Measurements from ENCODE around the gene SPDYC.

SPDYC gene, protein sequence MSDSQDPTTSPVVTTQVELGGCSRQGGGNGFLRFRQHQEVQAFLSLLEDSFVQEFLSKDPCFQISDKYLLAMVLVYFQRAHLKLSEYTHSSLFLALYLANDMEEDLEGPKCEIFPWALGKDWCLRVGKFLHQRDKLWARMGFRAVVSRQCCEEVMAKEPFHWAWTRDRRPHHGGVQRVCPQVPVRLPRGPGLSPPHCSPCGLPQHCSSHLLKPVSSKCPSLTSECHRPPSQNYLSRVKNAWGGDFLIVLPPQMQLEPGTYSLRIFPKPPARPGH

DNA sequence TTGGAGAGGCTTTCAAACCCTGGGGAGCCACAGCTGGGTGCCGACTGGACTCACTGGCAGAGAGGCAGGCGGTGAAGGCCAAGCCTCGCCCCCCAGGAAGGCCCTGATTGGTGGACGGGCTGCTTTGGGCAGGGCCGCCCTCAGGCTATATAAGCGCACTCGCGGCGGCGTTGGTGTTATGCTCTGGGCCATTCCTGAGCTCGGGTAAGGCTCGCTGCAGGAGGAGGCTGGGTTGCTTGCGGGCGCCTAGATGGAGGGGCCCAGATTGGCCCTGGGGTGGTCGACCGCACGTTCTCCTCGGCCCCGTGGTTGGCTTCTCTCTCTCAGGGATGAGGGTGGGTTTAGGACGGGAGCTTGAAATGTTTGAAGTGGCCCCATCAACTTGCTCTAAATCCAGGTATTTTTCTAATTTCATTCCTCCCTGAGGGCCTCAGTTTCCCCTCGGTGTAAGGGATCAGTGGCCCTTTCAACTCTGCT is at the start of gene SPDYC:
TSS of gene SPDYC (plus strand) at position 176 of the 477 bp plus-strand sequence. CDS start 1,125 bp downstream, outside the sequence.
- DNase-seq = no peak

GRCh38 chr11:65120831-65121230 is 49.2 kb upstream of the SPDYC start:
- no peak for DNase-seq

GRCh38 chr11:65121447-65121864 is 48.6 kb upstream of the SPDYC start:
- DNase-seq = no peak

GRCh38 chr11:65121865-65122696 is 48.0 kb upstream of the SPDYC start, which contains the start of the genes FAU and MRPL49:
Gene FAU (minus strand): TSS chr11:65122134. CDS start chr11:65121813, 321 bp downstream.
Gene MRPL49 (plus strand): TSS chr11:65122321. CDS start chr11:65122347, 26 bp downstream.
- peak; percentile 93 for DNase-seq

DNA sequence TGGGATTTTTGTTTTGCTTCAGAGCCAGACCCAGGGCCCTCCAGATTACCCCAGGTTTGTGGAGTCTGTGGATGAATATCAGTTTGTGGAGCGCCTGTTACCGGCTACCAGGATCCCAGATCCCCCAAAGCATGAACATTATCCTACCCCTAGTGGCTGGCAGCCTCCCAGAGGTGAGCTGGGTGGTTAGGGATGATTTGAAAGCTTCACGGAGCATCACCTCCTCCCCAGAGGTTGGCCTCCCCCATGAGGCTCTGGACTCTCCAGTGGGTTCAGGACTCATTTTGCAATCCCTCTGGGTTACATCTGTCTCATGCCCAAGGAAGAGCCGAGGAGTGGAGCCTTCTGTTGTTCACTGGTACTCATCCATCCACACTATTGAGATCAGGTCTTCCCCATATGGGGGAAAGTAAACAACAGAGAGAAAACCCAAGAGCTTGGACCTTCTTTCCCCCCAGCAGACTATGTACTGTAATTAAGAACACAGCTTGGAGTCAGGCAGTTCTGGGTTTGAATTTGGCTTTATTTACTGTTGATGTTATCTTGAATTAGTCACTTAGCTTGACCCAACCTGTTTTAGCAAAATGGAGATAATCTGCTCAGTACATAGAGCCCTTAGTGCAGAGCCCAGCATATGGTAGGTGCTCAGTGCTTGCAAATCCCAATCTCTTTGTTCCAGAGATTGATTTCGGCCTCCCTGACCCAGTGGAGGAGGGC is 45.4 kb upstream of the SPDYC start:
- no peak for DNase-seq

- DNase-seq = no peak
Observed at GRCh38 chr11:65125197-65126056, 44.6 kb upstream of the SPDYC start.

DNA sequence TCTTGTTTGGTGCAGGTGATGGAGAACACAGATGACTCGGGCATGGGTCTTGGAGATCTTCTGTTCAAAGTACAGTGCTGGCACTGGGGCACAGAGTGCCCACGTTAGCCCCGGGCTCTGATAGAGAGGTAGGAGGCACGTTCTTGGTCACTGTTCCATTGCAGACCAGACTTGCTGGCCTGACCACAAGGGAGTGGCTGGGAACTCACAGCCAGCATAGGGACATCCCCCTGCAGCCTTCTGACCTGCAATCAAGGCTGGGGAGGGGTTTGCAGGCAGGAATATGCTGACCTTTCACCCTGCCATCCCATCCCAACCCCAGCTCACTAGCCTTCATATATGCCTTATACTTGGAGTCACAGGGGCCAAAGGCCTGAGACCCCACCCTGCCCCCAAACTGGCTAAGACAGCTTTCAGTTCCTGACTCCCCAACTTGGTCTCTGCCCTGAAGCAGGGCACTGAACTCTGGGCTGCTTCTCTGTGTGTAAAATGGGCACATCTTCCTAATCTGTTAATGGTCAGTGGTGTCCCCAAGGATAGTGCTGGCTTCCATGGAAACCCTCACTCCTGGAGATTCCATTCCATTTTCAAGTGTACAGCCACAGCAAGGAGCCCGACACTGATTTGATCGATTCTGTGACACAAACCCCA is 43.3 kb upstream of the SPDYC start:
- no peak for DNase-seq

DNA sequence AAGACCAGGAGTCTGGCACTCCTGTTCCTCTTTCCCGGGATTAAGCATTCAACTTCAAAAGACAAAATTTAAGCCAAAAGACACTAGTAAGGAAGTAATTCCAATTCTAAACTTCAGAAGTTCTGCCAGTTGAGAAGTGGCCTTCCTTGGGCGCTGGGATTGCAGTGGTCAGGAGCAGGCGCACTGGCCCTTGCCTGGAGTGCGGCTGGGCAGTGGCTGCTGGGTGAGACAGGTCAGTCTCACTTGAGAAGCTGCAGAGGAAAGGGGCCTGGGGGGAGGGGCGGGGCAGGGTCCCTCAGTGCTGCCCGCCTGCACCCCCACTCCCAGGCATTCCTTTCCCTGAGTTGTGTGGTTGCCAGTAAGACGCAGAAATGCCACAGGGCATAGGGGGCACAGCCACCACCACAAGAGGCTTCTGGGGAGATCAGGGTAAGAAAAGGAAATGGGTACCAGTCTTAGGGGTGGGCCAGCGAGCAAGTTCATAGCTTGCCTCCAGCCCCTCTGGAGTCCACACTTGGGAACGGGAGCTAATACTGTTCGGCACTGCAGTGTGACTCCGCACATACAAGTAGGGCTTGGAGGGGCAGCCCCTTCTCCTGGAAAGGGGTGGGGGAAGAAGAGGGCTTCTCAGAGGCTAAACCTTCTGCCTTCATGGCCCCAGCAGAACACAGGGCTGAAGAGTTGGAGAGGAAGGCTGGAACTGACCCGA is 42.4 kb upstream of the SPDYC start:
- no peak for DNase-seq

DNA sequence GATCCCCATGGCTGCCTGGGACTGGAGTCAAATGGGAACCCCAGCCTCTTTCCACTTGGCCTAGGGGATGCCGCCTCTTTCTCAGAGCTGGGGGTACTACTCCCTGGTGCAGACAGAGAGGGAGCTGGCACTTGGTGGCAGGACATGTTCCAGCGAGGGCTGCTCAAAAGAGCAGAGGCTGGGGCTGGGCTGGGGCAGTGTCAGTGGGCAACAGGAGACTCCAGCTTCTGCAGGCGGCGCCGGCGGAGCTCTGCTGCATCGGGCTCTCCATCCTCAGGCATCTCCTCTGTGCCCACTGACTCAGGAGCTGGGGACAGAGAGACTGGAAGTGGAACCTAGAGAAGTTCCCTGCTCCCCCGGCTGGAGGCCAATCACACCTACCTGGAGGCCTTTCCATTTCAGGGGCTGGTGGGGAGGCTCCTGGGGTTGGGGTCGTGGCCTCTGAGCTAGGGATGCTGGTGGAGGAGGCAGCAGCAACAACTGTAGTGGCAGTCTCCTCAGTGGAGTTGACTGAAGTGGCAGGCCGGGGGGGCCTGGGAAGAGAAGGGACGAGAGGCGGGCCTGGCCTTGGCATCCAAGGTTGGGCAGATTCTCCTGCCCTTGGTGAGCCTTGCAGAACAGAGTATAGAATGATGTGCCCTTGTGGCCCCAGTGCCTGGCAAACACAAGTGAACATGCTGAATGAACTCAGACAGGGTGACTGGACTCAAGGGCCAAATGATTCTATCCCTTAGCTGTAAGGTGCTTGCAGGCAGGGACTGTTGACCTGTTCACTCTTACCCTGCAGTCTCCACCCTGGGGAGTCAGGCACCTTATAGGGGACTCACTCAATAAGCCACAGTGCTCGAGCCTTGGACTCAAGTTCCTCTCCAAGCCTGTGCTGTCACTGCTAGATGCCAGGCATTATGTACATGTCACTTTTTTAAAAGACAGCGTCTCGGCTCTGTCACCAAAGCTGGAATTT is 41.6 kb upstream of the SPDYC start:
- DNase-seq = no peak

- no peak for DNase-seq
Observed at GRCh38 chr11:65129649-65130441, 40.2 kb upstream of the SPDYC start.

GRCh38 chr11:65130631-65131416 is 39.2 kb upstream of the SPDYC start:
- DNase-seq = no peak

- no peak for DNase-seq
Observed at GRCh38 chr11:65131417-65131776, 38.6 kb upstream of the SPDYC start.

DNA sequence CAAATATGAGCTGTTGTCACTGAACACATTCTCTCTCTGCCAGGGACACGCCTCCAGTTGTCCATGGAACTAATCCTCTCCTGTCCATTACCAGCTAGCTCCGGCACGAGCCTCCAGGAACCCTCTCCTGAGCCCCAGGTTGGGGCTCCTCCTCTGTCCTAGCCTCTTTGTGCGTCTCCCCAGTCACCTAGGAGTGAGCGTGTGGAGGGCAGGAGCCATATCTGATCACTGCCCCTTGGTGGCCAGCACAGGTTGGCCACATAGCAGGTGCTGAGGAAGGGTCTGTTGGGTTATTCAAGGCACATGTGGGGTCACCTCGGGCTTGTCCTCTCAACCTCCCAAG is 38.2 kb upstream of the SPDYC start:
- no peak for DNase-seq

- DNase-seq = no peak
Observed at GRCh38 chr11:65132238-65132987, 37.6 kb upstream of the SPDYC start.

GRCh38 chr11:65132988-65133700 is 36.9 kb upstream of the SPDYC start:
- no peak for DNase-seq

DNA sequence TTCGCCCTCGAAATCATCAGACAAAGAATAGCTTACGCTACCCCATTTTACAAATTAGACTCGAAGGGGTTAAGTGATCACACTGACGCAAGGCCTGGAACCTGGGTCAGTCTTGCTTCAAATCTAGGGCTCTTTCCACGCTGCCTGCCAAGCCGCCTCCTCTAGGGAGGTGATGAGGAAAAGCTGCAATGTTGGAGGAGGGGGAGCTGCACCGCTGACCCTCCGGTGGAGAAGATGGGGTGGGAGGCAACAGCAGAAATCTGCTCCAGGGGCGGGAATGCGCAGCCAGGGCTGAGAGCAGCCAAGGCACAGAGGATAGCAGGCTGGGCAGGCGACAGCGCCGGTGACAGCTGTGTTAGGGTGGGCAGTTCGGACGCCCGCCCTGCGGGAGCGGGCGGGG is 36.3 kb upstream of the SPDYC start:
- no peak for DNase-seq
